ENCODE data around the gene LSM14A. TPM values are rescaled to one million over a fixed set of nuclear protein-coding genes. Genes with fewer than 3 reads are reported as not detected.

Gene LSM14A
- total and polyA plus RNA-seq, 9 of the 15 experiments (the other 6 are each of a cell fraction or from before 2014, with no cell fraction given), result 19.5 to 150 (median 95.1) TPM

- no peak for TF ChIP-seq RAD21 (CRISPR knock-in tag; conservative IDR thresholded peaks at IDR 0.05 in 1 of 2, IDR thresholded peaks at IDR 0.05 in 1 of 2)
- no peak for TF ChIP-seq UBTF (IDR thresholded peaks at IDR 0.05; ENCODE audit: borderline replicate concordance in 1 of 2, low read depth in 2 of 2, low read length in 2 of 2)
- TF ChIP-seq SMAD3 (CRISPR knock-in tag; conservative IDR thresholded peaks at IDR 0.05), result no peak
- TF ChIP-seq KLF13 (tag; IDR thresholded peaks at IDR 0.05; ENCODE audit: borderline replicate concordance, low read depth), result peak; percentile 70
- no peak for TF ChIP-seq ARID1B (IDR thresholded peaks at IDR 0.05)
- TF ChIP-seq ZNF830 (CRISPR knock-in tag; IDR thresholded peaks at IDR 0.05), result no peak
- TF ChIP-seq CHD1 (IDR thresholded peaks at IDR 0.05; ENCODE audit: low read length), result no peak
- TF ChIP-seq MTA2 (IDR thresholded peaks at IDR 0.05; ENCODE audit: low read depth), result no peak
- TF ChIP-seq MIER1 (IDR thresholded peaks at IDR 0.05; ENCODE audit: low read depth), result no peak
- TF ChIP-seq TSC22D4 (tag; IDR thresholded peaks at IDR 0.05), result no peak
- TF ChIP-seq FOXK2 (conservative IDR thresholded peaks at IDR 0.05 in 1 of 2, IDR thresholded peaks at IDR 0.05 in 1 of 2; ENCODE audit: low read depth in 2 of 2), result peak in 1 of 2 experiments; percentile 33; a peak in 2 of 4 replicates
- no peak for TF ChIP-seq ZNF318 (IDR thresholded peaks at IDR 0.05; ENCODE audit: borderline replicate concordance in 1 of 2, low read depth in 1 of 2)
- peak; percentile 62; the same call in 1 of the 2 replicates for TF ChIP-seq ATF7 (IDR thresholded peaks at IDR 0.05)
These were observed 37.9 kb upstream of the LSM14A start (continued) for GRCh38 chr19:34134190-34135053.

Measured in K562 (cell line).